K562 (cell line): ENCODE results near the gene STAT6. TPM values are rescaled to one million over a fixed set of nuclear protein-coding genes. Genes with fewer than 3 reads are reported as not detected.

ENCODE experiments used
- CSDE1 ChIP-seq, 2 experiments: fragments of 450-650 bp; IDR thresholded peaks; 2 replicates each; pipeline ENCODE4 v1.6.1; 2016; ENCODE audit warnings: mild to moderate bottlenecking in 1 of 2
- ESRRA ChIP-seq: fragments of 450-650 bp; IDR thresholded peaks from 2 replicates; pipeline ENCODE4 v1.6.1; 2014; ENCODE audit warnings: low read depth, mild to moderate bottlenecking, moderate library complexity, borderline replicate concordance
- KDM1A ChIP-seq, 2 experiments: fragments of 450-650 bp; IDR thresholded peaks; 2 replicates each; pipeline ENCODE4 v1.6.1; 2016; ENCODE audit warnings: mild to moderate bottlenecking in 2 of 2
- KHSRP ChIP-seq: fragments of 450-650 bp; IDR thresholded peaks from 2 replicates; pipeline ENCODE4 v1.6.1; 2017
- PHF8 ChIP-seq: fragments of 200-600 bp; sonication (generic); IDR thresholded peaks from 2 replicates; pipeline ENCODE4 v1.6.1; 2012; ENCODE audit warnings: mixed run types, mild to moderate bottlenecking, inconsistent platforms, low read length, moderate library complexity, borderline replicate concordance
- POLR2AphosphoS2 ChIP-seq: IDR thresholded peaks from 2 replicates; pipeline ENCODE4 v1.6.1; 2012; ENCODE audit warnings: low read length, improper control_type of control experiment
- POLR2B ChIP-seq: fragments of 450-650 bp; IDR thresholded peaks from 2 replicates; pipeline ENCODE4 v1.6.1; 2018; ENCODE audit warnings: low read depth; ENCODE audit not compliant: partially characterized antibody
- RFX5 ChIP-seq: IDR thresholded peaks from 2 replicates; pipeline ENCODE4 v1.6.1; 2011; ENCODE audit warnings: low read depth, mild to moderate bottlenecking, improper control_type of control experiment, low read length
- SMARCE1 ChIP-seq: fragments of 450-650 bp; IDR thresholded peaks from 2 replicates; pipeline ENCODE4 v1.7.1; 2016; ENCODE audit warnings: mild to moderate bottlenecking
- ZFP36 ChIP-seq: fragments of 150-350 bp; IDR thresholded peaks from 2 replicates; pipeline ENCODE4 v1.6.1; 2018; ENCODE audit warnings: low read length, low read depth; ENCODE audit not compliant: partially characterized antibody
- ZNF3 ChIP-seq: fragments of 250-450 bp; sonication (Bioruptor Pico); IDR thresholded peaks from 2 replicates; pipeline ENCODE4 v1.5.0; 2021; ENCODE audit warnings: mild to moderate bottlenecking, moderate library complexity
- ZNF324 ChIP-seq: fragments of 250-450 bp; sonication (Bioruptor Pico); IDR thresholded peaks from 2 replicates; pipeline ENCODE4 v1.4.0; 2020; ENCODE audit warnings: mild to moderate bottlenecking
- ZNF76 ChIP-seq: fragments of 250-450 bp; sonication (Bioruptor Pico); IDR thresholded peaks from 2 replicates; pipeline ENCODE4 v1.4.0; 2020; ENCODE audit warnings: mild to moderate bottlenecking, moderate library complexity, borderline replicate concordance
- ZSCAN32 ChIP-seq: fragments of 450-650 bp; formaldehyde crosslinking; IDR thresholded peaks from 2 replicates; pipeline ENCODE4 v1.4.0; 2020; ENCODE audit warnings: mild to moderate bottlenecking, moderate library complexity
- polyA plus RNA-seq, 8 experiments: library from polyadenylated mRNA; depleted of rRNA in 4 of 8; stranded (reverse) in 5 of 8; unstranded in 3 of 8; fragments of >200 nt; fragmentation: Nextera tagmentation in 2 of 8; fragmentation: Illumina TruSeq in 1 of 8; extraction: Ambion mirVana in 2 of 8; extraction: Trizol in 1 of 8; gene quantifications; 2 replicates each; pipeline versions ENCODE4 v1.2.1 to v1.2.3, GENCODE V29; 2011 to 2014; ENCODE audit warnings: inconsistent platforms in 1 of 8, missing spikeins in 1 of 8
- total RNA-seq, 7 experiments: library from RNA; depleted of rRNA in 6 of 7; stranded (reverse); fragments of >200 nt in 6 of 7; fragmentation: Illumina TruSeq in 2 of 7; extraction: Trizol in 2 of 7; gene quantifications; 2 replicates each; pipeline versions ENCODE4 v1.2.1 to v1.2.3, GENCODE V29; 2011 to 2021; ENCODE audit warnings: low replicate concordance in 1 of 7
- TF ChIP-seq, protein P1 (sequence below), 2 experiments: fragments of 150-350 bp in 1 of 2; IDR thresholded peaks; 2 replicates each; pipeline ENCODE4 v1.6.1; 2012 to 2016; ENCODE audit warnings: low read depth in 2 of 2, low read length in 2 of 2, mild to moderate bottlenecking in 1 of 2, moderate library complexity in 1 of 2
- TF ChIP-seq, protein P2 (sequence below): sonication (generic); formaldehyde crosslinking; IDR thresholded peaks from 2 replicates; pipeline ENCODE4 v1.8.0; 2022; ENCODE audit warnings: missing genetic modification reagents, mild to moderate bottlenecking, moderate library complexity, borderline replicate concordance
- TF ChIP-seq, protein P3 (sequence below): fragments of 250-450 bp; sonication (Bioruptor Pico); IDR thresholded peaks from 2 replicates; pipeline ENCODE4 v1.5.0; 2021
- TF ChIP-seq, protein P4 (sequence below): sonication (generic); formaldehyde crosslinking; IDR thresholded peaks from 2 replicates; pipeline ENCODE4 v1.8.0; 2022; ENCODE audit warnings: mild to moderate bottlenecking, missing genetic modification reagents
- TF ChIP-seq, protein P5 (sequence below): fragments of 450-650 bp; IDR thresholded peaks from 2 replicates; pipeline ENCODE4 v1.6.1; 2014; ENCODE audit warnings: low read depth, mild to moderate bottlenecking, moderate library complexity, borderline replicate concordance

The STAT6 gene
- total and polyA plus RNA-seq, 9 of the 15 experiments (the other 6 are each of a cell fraction or from before 2014, with no cell fraction given): 2.4 to 49.5 (median 26.5) TPM

DNA sequence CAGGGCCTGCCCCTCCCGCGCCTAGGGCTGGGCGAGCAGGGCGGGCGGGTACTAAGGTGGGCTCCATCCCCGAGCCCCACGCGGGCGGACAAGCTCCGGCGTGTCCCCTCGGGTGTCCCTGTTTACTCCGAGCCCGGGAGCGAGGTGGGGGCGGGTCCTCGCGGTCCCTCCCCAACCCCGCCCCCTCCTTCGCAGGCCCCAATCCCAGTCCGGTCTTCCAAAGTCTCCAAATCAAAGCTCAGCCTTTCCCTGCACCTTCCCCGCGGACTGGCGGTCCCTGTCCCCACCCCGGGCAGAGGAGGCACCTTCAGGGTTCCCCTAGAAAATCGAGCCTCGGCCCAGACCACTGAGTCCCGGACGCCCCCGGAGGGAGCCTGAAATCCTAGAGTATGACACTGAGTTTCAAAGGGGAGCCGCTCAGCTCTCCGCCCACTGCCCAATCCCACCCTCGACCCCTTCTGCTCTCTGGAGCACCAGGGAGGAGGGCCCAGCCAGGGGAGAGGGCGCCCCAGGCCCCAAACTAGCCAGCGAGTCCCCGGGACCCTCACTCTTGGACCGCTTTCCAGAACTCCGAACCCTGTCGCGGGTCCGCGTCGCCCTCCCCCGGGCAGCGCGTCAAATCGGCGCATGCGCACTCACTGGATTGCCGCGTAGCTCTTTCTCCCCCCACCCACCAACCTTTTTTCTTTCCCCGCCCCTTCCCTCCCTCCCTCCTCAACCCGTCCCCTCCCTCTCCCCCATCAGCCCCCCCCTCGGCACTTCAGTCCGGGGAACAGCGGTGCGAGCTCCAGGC is 16.8 kb upstream of the STAT6 start, which contains the start of gene LRP1 (continued):
- TF ChIP-seq, protein P1, sequence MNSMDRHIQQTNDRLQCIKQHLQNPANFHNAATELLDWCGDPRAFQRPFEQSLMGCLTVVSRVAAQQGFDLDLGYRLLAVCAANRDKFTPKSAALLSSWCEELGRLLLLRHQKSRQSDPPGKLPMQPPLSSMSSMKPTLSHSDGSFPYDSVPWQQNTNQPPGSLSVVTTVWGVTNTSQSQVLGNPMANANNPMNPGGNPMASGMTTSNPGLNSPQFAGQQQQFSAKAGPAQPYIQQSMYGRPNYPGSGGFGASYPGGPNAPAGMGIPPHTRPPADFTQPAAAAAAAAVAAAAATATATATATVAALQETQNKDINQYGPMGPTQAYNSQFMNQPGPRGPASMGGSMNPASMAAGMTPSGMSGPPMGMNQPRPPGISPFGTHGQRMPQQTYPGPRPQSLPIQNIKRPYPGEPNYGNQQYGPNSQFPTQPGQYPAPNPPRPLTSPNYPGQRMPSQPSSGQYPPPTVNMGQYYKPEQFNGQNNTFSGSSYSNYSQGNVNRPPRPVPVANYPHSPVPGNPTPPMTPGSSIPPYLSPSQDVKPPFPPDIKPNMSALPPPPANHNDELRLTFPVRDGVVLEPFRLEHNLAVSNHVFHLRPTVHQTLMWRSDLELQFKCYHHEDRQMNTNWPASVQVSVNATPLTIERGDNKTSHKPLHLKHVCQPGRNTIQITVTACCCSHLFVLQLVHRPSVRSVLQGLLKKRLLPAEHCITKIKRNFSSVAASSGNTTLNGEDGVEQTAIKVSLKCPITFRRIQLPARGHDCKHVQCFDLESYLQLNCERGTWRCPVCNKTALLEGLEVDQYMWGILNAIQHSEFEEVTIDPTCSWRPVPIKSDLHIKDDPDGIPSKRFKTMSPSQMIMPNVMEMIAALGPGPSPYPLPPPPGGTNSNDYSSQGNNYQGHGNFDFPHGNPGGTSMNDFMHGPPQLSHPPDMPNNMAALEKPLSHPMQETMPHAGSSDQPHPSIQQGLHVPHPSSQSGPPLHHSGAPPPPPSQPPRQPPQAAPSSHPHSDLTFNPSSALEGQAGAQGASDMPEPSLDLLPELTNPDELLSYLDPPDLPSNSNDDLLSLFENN (IDR thresholded peaks at IDR 0.05; ENCODE audit: low read depth in 2 of 2, low read length in 2 of 2): no peak
- TF ChIP-seq ZNF3 (CRISPR knock-in tag) (no peak), RFX5 (no peak), ZNF76 (no peak), KHSRP (no peak), ZSCAN32 (CRISPR knock-in tag) (no peak), PHF8 (peak; percentile 65; the same call in 1 of the 2 replicates), SMARCE1 (no peak), POLR2B (peak; percentile 40), ZNF324 (CRISPR knock-in tag) (no peak), ESRRA (no peak), POLR2AphosphoS2 (no peak), ZFP36 (no peak), CSDE1 (IDR thresholded peaks at IDR 0.05) (no peak), KDM1A (IDR thresholded peaks at IDR 0.05) (peak; percentile 33 to 44)
- TF ChIP-seq, protein P2, sequence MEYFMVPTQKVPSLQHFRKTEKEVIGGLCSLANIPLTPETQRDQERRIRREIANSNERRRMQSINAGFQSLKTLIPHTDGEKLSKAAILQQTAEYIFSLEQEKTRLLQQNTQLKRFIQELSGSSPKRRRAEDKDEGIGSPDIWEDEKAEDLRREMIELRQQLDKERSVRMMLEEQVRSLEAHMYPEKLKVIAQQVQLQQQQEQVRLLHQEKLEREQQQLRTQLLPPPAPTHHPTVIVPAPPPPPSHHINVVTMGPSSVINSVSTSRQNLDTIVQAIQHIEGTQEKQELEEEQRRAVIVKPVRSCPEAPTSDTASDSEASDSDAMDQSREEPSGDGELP (CRISPR knock-in tag): no peak; the same call in 1 of the 2 replicates
- TF ChIP-seq, protein P3, sequence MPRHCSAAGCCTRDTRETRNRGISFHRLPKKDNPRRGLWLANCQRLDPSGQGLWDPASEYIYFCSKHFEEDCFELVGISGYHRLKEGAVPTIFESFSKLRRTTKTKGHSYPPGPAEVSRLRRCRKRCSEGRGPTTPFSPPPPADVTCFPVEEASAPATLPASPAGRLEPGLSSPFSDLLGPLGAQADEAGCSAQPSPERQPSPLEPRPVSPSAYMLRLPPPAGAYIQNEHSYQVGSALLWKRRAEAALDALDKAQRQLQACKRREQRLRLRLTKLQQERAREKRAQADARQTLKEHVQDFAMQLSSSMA (CRISPR knock-in tag): no peak
- TF ChIP-seq, protein P4, sequence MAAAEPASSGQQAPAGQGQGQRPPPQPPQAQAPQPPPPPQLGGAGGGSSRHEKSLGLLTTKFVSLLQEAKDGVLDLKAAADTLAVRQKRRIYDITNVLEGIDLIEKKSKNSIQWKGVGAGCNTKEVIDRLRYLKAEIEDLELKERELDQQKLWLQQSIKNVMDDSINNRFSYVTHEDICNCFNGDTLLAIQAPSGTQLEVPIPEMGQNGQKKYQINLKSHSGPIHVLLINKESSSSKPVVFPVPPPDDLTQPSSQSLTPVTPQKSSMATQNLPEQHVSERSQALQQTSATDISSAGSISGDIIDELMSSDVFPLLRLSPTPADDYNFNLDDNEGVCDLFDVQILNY (CRISPR knock-in tag): no peak
- TF ChIP-seq, protein P5, sequence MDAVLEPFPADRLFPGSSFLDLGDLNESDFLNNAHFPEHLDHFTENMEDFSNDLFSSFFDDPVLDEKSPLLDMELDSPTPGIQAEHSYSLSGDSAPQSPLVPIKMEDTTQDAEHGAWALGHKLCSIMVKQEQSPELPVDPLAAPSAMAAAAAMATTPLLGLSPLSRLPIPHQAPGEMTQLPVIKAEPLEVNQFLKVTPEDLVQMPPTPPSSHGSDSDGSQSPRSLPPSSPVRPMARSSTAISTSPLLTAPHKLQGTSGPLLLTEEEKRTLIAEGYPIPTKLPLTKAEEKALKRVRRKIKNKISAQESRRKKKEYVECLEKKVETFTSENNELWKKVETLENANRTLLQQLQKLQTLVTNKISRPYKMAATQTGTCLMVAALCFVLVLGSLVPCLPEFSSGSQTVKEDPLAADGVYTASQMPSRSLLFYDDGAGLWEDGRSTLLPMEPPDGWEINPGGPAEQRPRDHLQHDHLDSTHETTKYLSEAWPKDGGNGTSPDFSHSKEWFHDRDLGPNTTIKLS: no peak
